ENCODE results near the gene AIFM3. TPM values are rescaled to one million over a fixed set of nuclear protein-coding genes. Genes with fewer than 3 reads are reported as not detected.

AIFM3 gene
- total and polyA plus RNA-seq, 2 of the 4 experiments (the other 2 are of a cell fraction) = 0.09 to 0.18 TPM

GRCh38 chr22:21029486-21030025 is 62.5 kb downstream of the AIFM3 start (continued):
- no peak for TF ChIP-seq NFE2L2 (IDR thresholded peaks at IDR 0.05; ENCODE audit: low read depth, low read length)
- no peak for TF ChIP-seq POLR2A (IDR thresholded peaks at IDR 0.05; ENCODE audit: low read depth, low read length)

- Histone ChIP-seq H3K9ac (ENCODE audit: low read depth, low read length) (no peak overlapping the region), H3K23ac (ENCODE audit: low read depth, low read length) (no peak overlapping the region), H2BK15ac (ENCODE audit: low read depth, low read length) (no peak overlapping the region), H3K4me1 (ENCODE audit: control insufficient read depth, insufficient read depth, low read length) (peaks cover 3% of the 10 kb centered on the region; the same call in 1 of the 2 replicates), H4K8ac (ENCODE audit: low read depth in 2 of 2, low read length in 2 of 2) (no peak overlapping the region), H2AFZ (replicated peaks; ENCODE audit: low read length, poor library complexity) (no peak overlapping the region), H3K4me2 (ENCODE audit: low read depth, low read length) (no peak overlapping the region), H3K56ac (ENCODE audit: extremely low read depth, insufficient read depth, low read length) (no peak overlapping the region), H3K27ac (ENCODE audit: insufficient read depth, low read length) (no peak overlapping the region), H3K9me3 (ENCODE audit: control insufficient read depth, insufficient read depth, low read length) (no peaks in the 10 kb centered on the region), H4K20me1 (ENCODE audit: insufficient read depth, low read length) (no peaks in the 10 kb centered on the region), H2BK120ac (ENCODE audit: low read depth, low read length) (no peak overlapping the region), H3K79me1 (ENCODE audit: low read depth in 1 of 2, low read length in 2 of 2) (no peaks in the 10 kb centered on the region), H2BK5ac (ENCODE audit: low read depth, low read length, poor library complexity, severe bottlenecking) (no peak overlapping the region), H2AK9ac (replicated peaks; ENCODE audit: low read depth, low read length, poor library complexity) (no peak overlapping the region), H3K36me3 (ENCODE audit: control insufficient read depth, insufficient read depth, low read length) (no peaks in the 10 kb centered on the region), H2AK5ac (ENCODE audit: low read depth, low read length) (no peak overlapping the region), H4K91ac (ENCODE audit: insufficient read depth, low read depth, low read length) (no peak overlapping the region), H3K4ac (ENCODE audit: low read depth, low read length) (no peak overlapping the region), H3K4me3 (ENCODE audit: insufficient read depth, low read depth, low read length) (no peak overlapping the region), H3K9me1 (ENCODE audit: insufficient read depth, low read length) (no peaks in the 10 kb centered on the region), H4K5ac (ENCODE audit: low read depth, low read length) (no peak overlapping the region), H3K18ac (ENCODE audit: low read depth, low read length) (no peak overlapping the region), H3K27me3 (ENCODE audit: control insufficient read depth, insufficient read depth, low read length) (peaks cover 34% of the 10 kb centered on the region), H2BK20ac (ENCODE audit: low read depth, low read length) (no peak overlapping the region), H3K14ac (replicated peaks; ENCODE audit: low read depth, low read length) (no peak overlapping the region)
- no TSS peak for BruUV-seq (replicated peaks)
- CTCF ChIA-PET = no interaction called here
- no peak for ATAC-seq (ENCODE audit: low read depth)
- in situ Hi-C loops (cut with MboI; ENCODE audit: low sequenced_read_pairs) = no loop called here
- POLR2A ChIA-PET (ENCODE audit: unreplicated experiment) = no interaction called here
- no peak for DNase-seq
- WGBS, 2 experiments (ENCODE audit: extremely low coverage in 2 of 2, insufficient read length in 1 of 2) = 87% methylated on average over 7 of the region's 15 CpGs; no CpG with 5 or more reads in 1 of the 2 experiments
- intact Hi-C loops (cut with micrococcal nuclease) = no loop called here
- dilution Hi-C loops (cut with HindIII; ENCODE audit: low sequenced_read_pairs, unreplicated experiment) = no loop called here
- TF ChIP-seq POLR2A (IDR thresholded peaks at IDR 0.05; ENCODE audit: low read depth, low read length) (no peak), BHLHE40 (IDR thresholded peaks at IDR 0.05; ENCODE audit: low read depth, low read length) (no peak), FOS (IDR thresholded peaks at IDR 0.05; ENCODE audit: low read depth, low read length) (no peak), MXI1 (IDR thresholded peaks at IDR 0.05; ENCODE audit: borderline replicate concordance, low read depth, low read length) (no peak), RCOR1 (IDR thresholded peaks at IDR 0.05; ENCODE audit: insufficient replicate concordance, low read length) (no peak), RFX5 (IDR thresholded peaks at IDR 0.05; ENCODE audit: low read depth, low read length) (no peak), CHD1 (IDR thresholded peaks at IDR 0.05; ENCODE audit: low read depth, low read length) (no peak), SMC3 (IDR thresholded peaks at IDR 0.05; ENCODE audit: low read depth, low read length) (no peak), MAFK (IDR thresholded peaks at IDR 0.05; ENCODE audit: low read depth, low read length) (no peak), CEBPB (IDR thresholded peaks at IDR 0.05; ENCODE audit: low read depth, low read length) (no peak), MAZ (IDR thresholded peaks at IDR 0.05; ENCODE audit: borderline replicate concordance, low read depth, low read length) (no peak), NFE2L2 (IDR thresholded peaks at IDR 0.05; ENCODE audit: low read depth, low read length) (no peak), CTCF (conservative IDR thresholded peaks at IDR 0.05; ENCODE audit: low read depth, low read length) (no peak), RAD21 (IDR thresholded peaks at IDR 0.05; ENCODE audit: low read length) (no peak), USF2 (IDR thresholded peaks at IDR 0.05; ENCODE audit: low read depth, low read length) (no peak)
Observed at GRCh38 chr22:21030032-21030431, 63.0 kb downstream of the AIFM3 start.

Measured in IMR-90 (cell line).